HG03108 (cell line): ENCODE measurements around the gene PTPN22.

Experiments used
- ATAC-seq: cut with Tn5 transposase; IDR thresholded peaks from one replicate; pipeline ENCODE4 v1.9.1; 2021; ENCODE audit warnings: moderate library complexity; ENCODE audit not compliant: unreplicated experiment

Gene PTPN22

GRCh38 chr1:113887402-113888175 lies 16.1 kb upstream of the PTPN22 start, which contains the start of gene BCL2L15:
BCL2L15 (minus strand) TSS chr1:113887581; CDS start chr1:113887375, 206 bp downstream.
- no peak for ATAC-seq

GRCh38 chr1:113886417-113887401 lies 15.2 kb upstream of the PTPN22 start:
- no peak for ATAC-seq

- ATAC-seq = no peak
Measured at GRCh38 chr1:113881661-113882060, 10.1 kb upstream of the PTPN22 start.

DNA sequence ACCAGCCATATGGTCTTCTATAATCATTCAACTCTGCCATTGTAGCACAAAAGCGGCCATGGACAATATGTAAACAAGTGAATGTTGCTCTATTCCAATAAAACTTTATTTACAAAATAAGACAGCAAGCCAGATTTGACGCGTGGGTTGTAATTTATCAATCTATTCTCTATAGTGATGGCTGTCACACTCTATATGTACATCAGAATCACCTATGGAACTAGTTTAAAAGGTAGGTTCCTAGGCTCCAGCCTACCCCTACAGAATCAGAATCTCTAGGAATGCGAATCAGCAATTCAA lies 8.2 kb upstream of the PTPN22 start:
- ATAC-seq = no peak

- no peak for ATAC-seq
Measured at GRCh38 chr1:113876176-113876575, 4.7 kb upstream of the PTPN22 start.

- peak; percentile 45 for ATAC-seq
Measured at GRCh38 chr1:113875714-113876113, 4.2 kb upstream of the PTPN22 start.

DNA sequence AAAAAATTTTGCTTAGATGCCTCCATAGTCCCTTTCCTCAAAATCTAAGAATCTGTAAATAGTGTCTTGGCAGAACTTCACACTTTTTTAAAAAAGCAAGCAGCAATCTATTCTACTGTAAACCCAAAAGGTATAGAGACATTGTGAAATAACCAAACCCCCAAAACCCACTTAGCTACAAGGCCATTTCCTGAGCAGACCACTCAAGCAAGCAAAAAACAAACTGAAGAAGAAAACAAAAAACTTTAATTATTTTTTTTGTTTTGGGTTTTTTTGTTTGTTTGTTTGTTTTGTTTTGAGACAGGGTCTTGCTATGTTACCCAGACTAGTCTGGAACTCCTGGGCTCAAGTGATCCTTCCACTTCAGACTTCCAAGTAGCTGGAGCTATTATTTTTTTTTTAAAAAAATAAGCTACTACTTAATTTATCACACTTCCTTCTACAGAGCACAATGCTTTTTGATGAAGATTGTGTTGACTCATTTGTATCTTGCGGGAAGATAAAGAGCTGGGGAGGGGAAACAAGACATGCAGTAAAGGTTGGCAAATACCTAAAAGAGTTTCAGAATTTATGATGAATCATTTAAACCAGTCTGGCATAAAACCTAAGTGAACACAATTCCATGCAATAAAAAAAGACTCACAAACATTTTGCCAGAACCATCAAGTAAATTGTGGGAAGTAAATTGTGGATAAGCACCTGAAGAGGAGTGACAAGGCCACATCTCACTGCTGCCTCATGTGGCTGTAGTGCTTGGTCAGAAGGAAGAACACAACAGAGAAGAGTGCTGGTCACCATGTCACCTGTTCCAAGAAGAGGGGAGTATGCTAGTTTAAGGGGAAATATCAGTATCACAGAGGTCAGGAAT lies 2.7 kb upstream of the PTPN22 start:
- peak; percentile 23 for ATAC-seq

DNA sequence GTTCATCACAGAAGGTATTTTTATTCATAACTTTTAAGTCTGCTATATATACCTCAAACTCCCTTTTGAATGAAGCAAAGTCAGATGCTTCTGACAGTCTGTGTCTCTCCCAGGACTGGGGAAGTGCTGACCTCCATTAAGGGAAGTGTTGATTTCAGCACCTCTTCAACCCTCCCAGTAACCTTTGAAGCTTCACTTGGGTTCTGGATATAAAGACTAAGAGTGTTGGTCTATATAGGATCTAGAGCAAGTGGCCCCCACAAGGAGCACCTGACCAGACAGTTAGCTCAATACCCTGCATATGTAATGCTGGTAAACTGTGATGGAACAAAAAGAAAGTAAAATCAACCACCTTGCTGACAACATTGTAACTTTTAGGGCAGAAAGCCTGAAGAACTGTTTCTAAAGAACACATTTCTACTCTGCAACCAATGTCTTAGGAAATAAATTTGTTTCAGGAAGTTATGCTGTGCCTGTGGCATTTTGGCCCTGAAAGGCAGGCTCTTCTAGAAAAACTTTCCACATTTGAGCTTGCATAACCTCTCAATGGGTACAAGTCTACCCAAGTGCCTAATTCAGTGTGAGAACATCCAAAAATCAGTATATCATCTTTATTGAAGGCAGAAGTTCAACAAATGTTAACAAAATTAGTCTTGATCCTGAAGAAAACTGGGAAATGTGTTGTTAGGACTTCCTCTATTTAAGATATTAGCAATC lies 865 bp upstream of the PTPN22 start:
- peak; percentile 8 for ATAC-seq

DNA sequence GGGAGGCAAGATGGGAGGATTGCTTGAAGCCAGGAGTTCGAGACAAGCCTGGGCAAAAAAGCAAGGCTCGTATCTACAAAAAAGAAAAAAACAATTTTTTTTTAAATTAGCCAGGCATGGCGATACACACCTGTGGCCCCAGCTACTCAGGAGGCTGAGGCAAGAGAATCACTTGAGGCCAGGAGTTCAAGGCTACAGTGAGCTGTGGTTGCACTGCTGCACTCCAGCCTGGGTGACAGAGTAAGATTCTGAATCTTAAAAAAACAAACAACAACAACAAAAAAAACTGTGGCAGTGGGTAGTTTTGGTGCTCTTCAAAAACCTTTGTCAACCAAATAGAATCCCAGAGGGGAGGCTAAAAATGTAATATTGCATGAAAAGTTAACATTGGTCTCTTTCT lies 734 bp downstream of the PTPN22 start:
- ATAC-seq = no peak

DNA sequence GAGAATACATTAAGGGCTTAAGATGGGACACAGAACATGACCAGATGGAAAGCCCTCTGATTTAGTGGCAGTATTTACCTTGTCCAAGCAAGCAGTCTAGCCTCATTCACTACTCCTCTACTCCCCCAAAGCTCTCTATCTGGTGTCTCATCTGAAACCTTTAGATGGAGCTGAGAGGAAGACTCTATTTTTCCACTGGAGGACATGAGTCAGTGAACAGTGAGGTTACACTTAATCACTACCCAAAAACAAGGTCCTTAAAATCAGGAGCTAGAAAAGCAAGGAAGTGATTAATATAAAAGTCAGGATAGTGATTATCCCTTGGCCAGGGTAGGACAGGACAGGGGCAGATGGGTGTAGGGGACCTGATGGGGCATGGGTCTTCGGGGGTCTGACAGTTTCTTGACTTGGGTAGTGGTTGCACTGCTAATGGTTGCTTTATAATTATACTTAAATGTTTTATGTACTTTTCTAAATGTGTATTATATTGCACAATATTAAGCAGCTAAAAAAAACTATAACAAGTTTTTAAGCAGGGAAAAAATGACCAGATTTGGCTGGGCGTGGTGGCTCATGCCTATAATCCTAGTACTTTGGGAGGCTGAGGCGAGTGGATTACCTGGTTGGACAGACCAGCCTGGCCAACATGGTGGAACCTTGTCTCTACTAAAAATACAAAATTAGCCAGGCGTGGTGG lies 3.0 kb downstream of the PTPN22 start:
- no peak for ATAC-seq

GRCh38 chr1:113861641-113862040 lies 9.9 kb downstream of the PTPN22 start:
- no peak for ATAC-seq

- ATAC-seq = no peak
Measured at GRCh38 chr1:113860891-113861290, 10.6 kb downstream of the PTPN22 start.

- peak; percentile 88 for ATAC-seq
Measured at GRCh38 chr1:113859478-113860175, 11.9 kb downstream of the PTPN22 start.

DNA sequence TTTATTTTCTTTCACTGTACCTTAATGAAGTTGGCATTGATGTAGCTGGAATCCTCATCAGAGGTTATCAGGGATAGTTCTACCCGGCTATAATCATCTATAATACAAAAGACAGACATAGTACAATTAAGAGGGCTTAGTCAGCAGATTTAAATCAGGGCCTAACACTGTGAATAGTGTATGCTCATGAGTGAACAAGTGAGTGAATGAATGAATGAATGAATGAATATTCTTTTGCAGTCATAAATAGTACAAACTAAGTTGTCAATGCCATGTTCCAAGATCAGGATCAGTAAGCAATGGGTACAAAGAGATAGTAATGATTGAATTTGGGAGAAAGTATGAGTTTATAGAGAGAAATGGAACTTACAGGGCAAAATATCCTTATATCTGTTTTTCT lies 12.5 kb downstream of the PTPN22 start:
- no peak for ATAC-seq

DNA sequence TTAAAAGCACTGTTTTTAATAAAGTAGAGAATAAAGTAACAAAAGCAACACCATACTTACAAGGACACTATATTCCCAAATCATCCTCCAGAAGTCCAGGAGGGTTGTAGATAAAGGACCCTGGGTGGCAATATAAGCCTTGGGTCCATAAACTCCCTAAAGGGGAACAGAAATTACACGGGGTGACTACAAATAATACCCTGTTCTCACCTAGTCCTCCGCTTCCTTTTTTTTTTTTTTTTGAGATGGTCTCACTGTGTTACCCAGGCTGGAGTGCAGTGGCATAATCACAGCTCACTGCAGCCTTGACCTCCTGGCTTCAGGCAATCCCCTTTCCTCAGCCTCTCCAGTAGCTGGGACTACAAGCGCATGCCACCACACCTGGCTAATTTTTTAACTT lies 13.1 kb downstream of the PTPN22 start:
- ATAC-seq = peak; percentile 42

DNA sequence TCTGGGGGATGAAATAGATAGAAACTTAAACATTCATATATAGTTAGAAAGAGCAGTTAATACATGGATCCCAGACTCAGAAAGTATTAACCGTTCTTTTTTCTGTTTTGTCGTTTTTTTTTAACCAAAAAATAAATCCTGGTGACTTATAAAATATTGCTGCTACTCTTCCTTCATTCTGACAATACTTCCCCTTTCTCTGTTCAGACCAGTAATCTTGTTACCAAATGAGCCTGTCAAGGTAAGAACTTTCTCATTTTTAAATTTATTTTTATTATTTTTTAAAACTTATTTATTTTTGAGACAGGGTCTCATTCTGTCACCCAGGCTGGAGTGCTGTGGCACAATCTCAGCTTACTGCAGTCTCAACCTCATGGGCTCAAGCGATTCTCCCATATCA lies 13.7 kb downstream of the PTPN22 start:
- ATAC-seq = no peak

DNA sequence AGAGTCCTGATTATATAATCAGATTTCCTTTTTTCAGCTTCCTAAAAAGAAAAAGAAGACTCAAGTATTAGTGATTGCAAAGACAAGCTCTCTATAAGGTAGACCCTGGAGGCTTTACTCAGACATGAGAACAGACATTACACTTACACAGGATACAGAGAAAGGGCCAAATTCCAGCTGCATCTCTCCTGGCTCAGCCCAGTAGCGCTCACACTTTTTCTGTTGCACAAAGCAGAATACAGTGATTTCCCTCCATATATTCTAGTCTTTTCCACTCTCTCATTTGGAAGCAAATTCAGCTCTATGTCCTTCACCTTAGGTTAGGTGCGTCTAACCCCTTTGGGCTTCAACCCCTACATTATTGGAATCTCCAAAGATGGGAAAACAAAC lies 15.1 kb downstream of the PTPN22 start:
- ATAC-seq = no peak

GRCh38 chr1:113855630-113856400 lies 15.7 kb downstream of the PTPN22 start:
- no peak for ATAC-seq
